ENCODE data around the gene SLC22A2. TPM values are rescaled to one million over a fixed set of nuclear protein-coding genes. Genes with fewer than 3 reads are reported as not detected.
"Not testable (repeated sequence)": the region's sequence is repeated elsewhere in the genome, so short reads cannot be mapped to it uniquely, and the experiment has no call there.

Gene SLC22A2
- total RNA-seq (ENCODE audit: low replicate concordance), result not detected in 2 replicates

DNA sequence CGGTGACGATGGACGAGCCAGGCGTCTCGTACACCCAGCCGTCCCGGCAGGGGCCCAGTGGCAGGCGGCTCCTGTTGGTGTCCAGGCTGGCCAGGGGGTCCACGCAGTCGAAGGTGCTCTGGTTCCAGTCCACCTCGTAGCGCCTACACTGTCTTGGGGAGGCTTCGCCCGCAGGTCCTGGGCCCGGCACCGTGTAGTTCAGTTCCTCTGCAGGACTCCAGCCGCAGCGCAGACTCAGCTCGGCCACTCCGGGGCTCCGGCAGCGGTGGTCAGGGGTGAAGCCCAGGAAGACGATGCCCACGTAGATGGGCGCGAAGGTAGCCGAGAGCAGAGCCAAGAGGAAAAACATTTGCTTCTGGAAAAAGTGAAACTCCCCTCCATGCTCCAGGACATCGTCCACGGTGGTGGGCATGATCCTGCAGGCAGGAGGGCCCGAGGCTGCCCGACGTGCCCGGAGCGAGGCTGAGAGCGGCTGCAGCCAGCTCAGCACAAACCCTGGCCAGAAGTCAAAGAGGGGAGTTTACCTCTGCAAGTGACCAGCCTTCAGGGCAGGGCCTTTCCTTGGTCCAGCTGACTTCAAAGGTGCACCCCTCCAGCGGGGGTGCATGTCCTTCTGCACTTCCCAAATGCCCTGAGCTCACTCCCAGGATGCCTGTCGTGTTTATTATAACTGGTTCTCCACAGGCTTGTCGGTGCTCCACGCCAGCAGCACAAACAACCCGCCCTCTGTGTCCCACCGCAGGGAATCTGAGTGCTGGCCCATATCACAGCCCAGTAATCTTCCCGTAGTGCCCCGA lies at the start of gene SLC22A2:
Gene SLC22A2, minus strand, starts transcription at position 476 of the 797 bp plus-strand sequence. Its CDS starts 64 bp downstream, at position 412.
- H3K4me2 ChIP-seq, result no peak within 1 kb of the TSS
- H3F3A ChIP-seq (ENCODE audit: low read depth), result no peaks in the 10 kb centered on the region
- H3K27me3 ChIP-seq, result no peaks in the 10 kb centered on the region
- H3K4me3 ChIP-seq, result no peak within 1 kb of the TSS
- no peak within 1 kb of the TSS for H3K4me3 Mint-ChIP-seq
- no peak within 1 kb of the TSS for H2AFZ ChIP-seq (replicated peaks)
- H3K79me2 ChIP-seq (ENCODE audit: low read depth), result no peaks in the 10 kb centered on the region
- H3K4me1 ChIP-seq, result no peaks in the 10 kb centered on the region
- no peaks in the 10 kb centered on the region for H4K20me1 ChIP-seq (ENCODE audit: low read depth)
- peaks cover 4% of the 10 kb centered on the region for H3K4me1 Mint-ChIP-seq
- peaks cover 2% of the 10 kb centered on the region for H3K27me3 Mint-ChIP-seq (ENCODE audit: insufficient read depth, low read depth)
- H3K27ac ChIP-seq, result no peak within 1 kb of the TSS
- no peaks in the 10 kb centered on the region for H3K36me3 Mint-ChIP-seq
- no peaks in the 10 kb centered on the region for H3K9me3 ChIP-seq (ENCODE audit: low read depth)
- H3K36me3 ChIP-seq, result no peaks in the 10 kb centered on the region
- H3K9ac ChIP-seq, result no peak within 1 kb of the TSS
- no peak for DNase-seq (ENCODE audit: low spot score)
- no peaks in the 10 kb centered on the region for H3K9me3 Mint-ChIP-seq
- no peak for TF ChIP-seq EZH2 (IDR thresholded peaks at IDR 0.05)
- TF ChIP-seq EZH2phosphoT487 (IDR thresholded peaks at IDR 0.05), result no peak
- TF ChIP-seq, protein P1, sequence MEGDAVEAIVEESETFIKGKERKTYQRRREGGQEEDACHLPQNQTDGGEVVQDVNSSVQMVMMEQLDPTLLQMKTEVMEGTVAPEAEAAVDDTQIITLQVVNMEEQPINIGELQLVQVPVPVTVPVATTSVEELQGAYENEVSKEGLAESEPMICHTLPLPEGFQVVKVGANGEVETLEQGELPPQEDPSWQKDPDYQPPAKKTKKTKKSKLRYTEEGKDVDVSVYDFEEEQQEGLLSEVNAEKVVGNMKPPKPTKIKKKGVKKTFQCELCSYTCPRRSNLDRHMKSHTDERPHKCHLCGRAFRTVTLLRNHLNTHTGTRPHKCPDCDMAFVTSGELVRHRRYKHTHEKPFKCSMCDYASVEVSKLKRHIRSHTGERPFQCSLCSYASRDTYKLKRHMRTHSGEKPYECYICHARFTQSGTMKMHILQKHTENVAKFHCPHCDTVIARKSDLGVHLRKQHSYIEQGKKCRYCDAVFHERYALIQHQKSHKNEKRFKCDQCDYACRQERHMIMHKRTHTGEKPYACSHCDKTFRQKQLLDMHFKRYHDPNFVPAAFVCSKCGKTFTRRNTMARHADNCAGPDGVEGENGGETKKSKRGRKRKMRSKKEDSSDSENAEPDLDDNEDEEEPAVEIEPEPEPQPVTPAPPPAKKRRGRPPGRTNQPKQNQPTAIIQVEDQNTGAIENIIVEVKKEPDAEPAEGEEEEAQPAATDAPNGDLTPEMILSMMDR (IDR thresholded peaks at IDR 0.05), result no peak
- H3K27ac Mint-ChIP-seq, result peak within 1 kb of the TSS; percentile 14

DNA sequence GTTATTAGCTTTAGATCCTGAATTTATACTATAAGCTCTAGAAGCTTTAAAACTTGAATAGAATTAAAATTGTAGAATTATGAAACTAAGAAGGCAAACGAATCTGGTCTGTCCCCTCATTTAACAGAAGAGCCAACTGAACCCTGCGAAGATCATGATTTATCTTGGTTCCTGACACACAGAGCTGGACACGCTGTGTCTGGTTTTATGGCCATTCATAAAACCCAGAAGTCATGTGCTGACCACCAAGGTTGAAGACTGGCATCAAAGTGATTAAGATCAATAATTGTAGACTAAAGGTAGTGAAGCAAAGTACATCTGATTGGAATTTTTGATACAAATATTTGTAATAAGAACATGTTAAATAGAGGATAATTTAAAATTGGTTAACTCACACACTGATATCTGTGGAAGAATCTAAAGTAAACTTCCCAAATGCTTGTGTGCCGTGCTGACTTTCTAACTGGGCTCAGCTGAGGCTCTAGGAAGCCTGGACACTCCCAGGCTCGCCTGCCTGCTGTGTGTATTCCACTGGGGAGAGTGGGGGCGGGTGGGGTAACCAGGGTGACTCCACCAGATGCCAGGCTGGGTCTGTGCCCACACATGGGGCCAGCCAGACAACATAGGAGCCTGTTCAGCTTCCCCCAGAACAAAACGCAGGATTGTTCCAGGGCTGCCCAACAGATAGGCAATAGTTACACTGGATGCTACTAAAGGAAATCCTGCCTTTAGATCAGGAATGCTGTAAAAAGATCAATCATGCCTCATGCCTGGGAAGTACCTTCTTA lies 47.5 kb upstream of the SLC22A2 start:
- no peaks in the 10 kb centered on the region for H3F3A ChIP-seq (ENCODE audit: low read depth)
- no peaks in the 10 kb centered on the region for H4K20me1 ChIP-seq (ENCODE audit: low read depth)
- no peak overlapping the region for H3K27ac ChIP-seq
- no peaks in the 10 kb centered on the region for H3K79me2 ChIP-seq (ENCODE audit: low read depth)
- no peak overlapping the region for H3K4me2 ChIP-seq
- no peaks in the 10 kb centered on the region for H3K27me3 ChIP-seq
- no peaks in the 10 kb centered on the region for H3K4me1 ChIP-seq
- no peak overlapping the region for H2AFZ ChIP-seq (replicated peaks)
- Mint-ChIP-seq H3K4me1 (no peaks in the 10 kb centered on the region), H3K9me3 (peaks cover 13% of the 10 kb centered on the region), H3K27me3 (ENCODE audit: insufficient read depth, low read depth) (peaks cover 6% of the 10 kb centered on the region), H3K36me3 (no peaks in the 10 kb centered on the region), H3K27ac (no peak overlapping the region), H3K4me3 (no peak overlapping the region)
- H3K36me3 ChIP-seq, result no peaks in the 10 kb centered on the region
- DNase-seq (ENCODE audit: low spot score), result no peak
- no peaks in the 10 kb centered on the region for H3K9me3 ChIP-seq (ENCODE audit: low read depth)
- no peak overlapping the region for H3K9ac ChIP-seq
- H3K4me3 ChIP-seq, result no peak overlapping the region
- no peak for TF ChIP-seq EZH2 (IDR thresholded peaks at IDR 0.05)
- TF ChIP-seq, protein P1 (IDR thresholded peaks at IDR 0.05), result no peak
- TF ChIP-seq EZH2phosphoT487 (IDR thresholded peaks at IDR 0.05), result no peak

DNA sequence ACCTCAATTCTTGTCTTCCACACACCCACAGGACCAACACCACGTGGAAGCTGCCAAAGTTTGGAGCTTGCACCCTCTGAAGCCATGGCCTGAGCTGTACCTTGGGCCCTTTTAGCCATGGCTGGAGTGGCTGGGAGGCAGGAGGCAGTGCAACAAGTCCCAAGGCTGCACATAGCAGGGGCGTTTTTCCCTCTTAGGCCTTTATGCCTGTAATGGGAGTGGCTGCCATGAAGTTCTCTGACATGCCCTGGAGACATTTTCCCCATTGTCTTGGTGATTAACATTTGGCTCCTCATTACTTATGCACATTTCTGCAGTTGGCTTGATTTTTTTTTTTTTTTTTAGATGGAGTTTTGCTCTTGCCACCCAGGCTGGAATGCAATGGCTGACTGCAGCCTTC lies 45.2 kb upstream of the SLC22A2 start:
- H3K4me3 Mint-ChIP-seq, result no peak overlapping the region
- no peaks in the 10 kb centered on the region for H3K27me3 ChIP-seq
- H3K27ac Mint-ChIP-seq, result no peak overlapping the region
- H2AFZ ChIP-seq (replicated peaks), result no peak overlapping the region
- no peak overlapping the region for H3K27ac ChIP-seq
- TF ChIP-seq EZH2phosphoT487 (IDR thresholded peaks at IDR 0.05) (no peak), EZH2 (IDR thresholded peaks at IDR 0.05) (no peak)
- TF ChIP-seq, protein P1 (IDR thresholded peaks at IDR 0.05), result no peak
- no peaks in the 10 kb centered on the region for H3K79me2 ChIP-seq (ENCODE audit: low read depth)
- H3K36me3 Mint-ChIP-seq, result no peaks in the 10 kb centered on the region
- H3K4me3 ChIP-seq, result no peak overlapping the region
- no peaks in the 10 kb centered on the region for H3F3A ChIP-seq (ENCODE audit: low read depth)
- DNase-seq (ENCODE audit: low spot score), result no peak
- no peaks in the 10 kb centered on the region for H4K20me1 ChIP-seq (ENCODE audit: low read depth)
- H3K4me1 ChIP-seq, result no peaks in the 10 kb centered on the region
- no peak overlapping the region for H3K9ac ChIP-seq
- no peaks in the 10 kb centered on the region for H3K4me1 Mint-ChIP-seq
- peaks cover 8% of the 10 kb centered on the region for H3K27me3 Mint-ChIP-seq (ENCODE audit: insufficient read depth, low read depth)
- no peaks in the 10 kb centered on the region for H3K9me3 ChIP-seq (ENCODE audit: low read depth)
- peaks cover 2% of the 10 kb centered on the region for H3K9me3 Mint-ChIP-seq
- H3K4me2 ChIP-seq, result no peak overlapping the region
- no peaks in the 10 kb centered on the region for H3K36me3 ChIP-seq

DNA sequence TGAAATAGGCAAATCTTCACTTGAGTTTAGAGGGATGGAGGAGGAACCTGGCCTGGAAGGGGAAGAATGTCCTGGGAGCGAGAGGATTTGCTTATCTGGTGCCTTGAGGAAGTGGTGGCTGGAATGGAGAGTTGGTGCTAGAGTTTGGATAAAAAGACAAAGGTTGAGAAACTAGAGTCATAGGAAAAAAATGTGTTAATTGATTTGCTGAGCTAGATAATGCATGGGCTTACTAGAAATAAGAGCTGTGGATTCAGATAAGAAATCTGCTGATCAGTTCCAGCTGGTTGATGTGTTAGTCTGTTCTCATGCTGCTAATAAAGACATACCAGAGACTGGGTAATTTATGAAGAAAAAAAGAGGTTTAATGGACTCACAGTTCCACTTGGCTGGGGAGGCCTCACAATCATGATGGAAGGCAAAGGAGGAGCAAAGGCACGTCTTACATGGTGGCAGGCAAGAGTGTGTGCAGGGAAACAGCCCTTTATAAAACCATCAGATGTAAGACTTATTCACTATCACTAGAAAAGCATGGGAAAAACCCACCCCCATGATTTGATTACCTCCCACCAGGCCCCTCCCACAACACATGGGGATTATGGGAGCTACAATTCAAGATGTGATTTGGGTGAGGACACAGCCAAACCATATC lies 43.9 kb upstream of the SLC22A2 start:
- not testable (repeated sequence) for H3K27me3 Mint-ChIP-seq (ENCODE audit: insufficient read depth, low read depth); H3K79me2 ChIP-seq (ENCODE audit: low read depth); H3K9me3 ChIP-seq (ENCODE audit: low read depth); H3K4me1 Mint-ChIP-seq; H3K27me3 ChIP-seq; H3K4me3 Mint-ChIP-seq; H3K36me3 ChIP-seq; H3K4me1 ChIP-seq; H3K27ac ChIP-seq; H3F3A ChIP-seq (ENCODE audit: low read depth); H2AFZ ChIP-seq (replicated peaks); H3K4me2 ChIP-seq; H3K27ac Mint-ChIP-seq; H4K20me1 ChIP-seq (ENCODE audit: low read depth); H3K9ac ChIP-seq; H3K4me3 ChIP-seq; H3K9me3 Mint-ChIP-seq; H3K36me3 Mint-ChIP-seq; DNase-seq (ENCODE audit: low spot score)
